Renal cortex interstitium (tissue), 11 donors: ENCODE data around the gene MACROD1. TPM values are rescaled to one million over a fixed set of nuclear protein-coding genes. Genes with fewer than 3 reads are reported as not detected.

Experiments
- DNase-seq, 11 donors: peaks; one replicate each; pipeline ENCODE4 v3.0.0-alpha.2; 2013; ENCODE audit warnings: low read depth in 9 of 11, low spot score in 4 of 11; ENCODE audit errors: extremely low read depth in 1 of 11
- polyA plus RNA-seq, 3 donors: library from polyadenylated mRNA; unstranded; fragments of 120-200 nt; gene quantifications; one replicate each; pipeline ENCODE4 v1.2.1, GENCODE V29; 2013; ENCODE audit not compliant: insufficient read length in 3 of 3

The MACROD1 gene
- polyA plus RNA-seq, 3 donors = 13.4 to 19.5 (median 17.8) TPM

- no peak for DNase-seq
These were observed 65.0 kb downstream of the MACROD1 start for GRCh38 chr11:64100782-64101353.

GRCh38 chr11:64100360-64100759 lies 65.6 kb downstream of the MACROD1 start:
- no peak for DNase-seq

- no peak for DNase-seq
These were observed 66.5 kb downstream of the MACROD1 start for GRCh38 chr11:64099436-64099835.

- DNase-seq = no peak
These were observed 67.5 kb downstream of the MACROD1 start for GRCh38 chr11:64098318-64098831.

- DNase-seq = no peak
These were observed 68.2 kb downstream of the MACROD1 start for GRCh38 chr11:64097468-64098317.

GRCh38 chr11:64096835-64097234 lies 69.1 kb downstream of the MACROD1 start:
- DNase-seq = no peak

GRCh38 chr11:64095949-64096348 lies 70.0 kb downstream of the MACROD1 start:
- DNase-seq = no peak

- no peak for DNase-seq
These were observed 70.6 kb downstream of the MACROD1 start for GRCh38 chr11:64095273-64095817.

GRCh38 chr11:64094463-64095260 lies 71.3 kb downstream of the MACROD1 start:
- DNase-seq = no peak

- DNase-seq = no peak
These were observed 72.5 kb downstream of the MACROD1 start for GRCh38 chr11:64093233-64094039.

- DNase-seq = no peak
These were observed 73.2 kb downstream of the MACROD1 start for GRCh38 chr11:64092761-64093136.

- DNase-seq = no peak
These were observed 73.7 kb downstream of the MACROD1 start for GRCh38 chr11:64092111-64092760.

- no peak for DNase-seq
These were observed 75.0 kb downstream of the MACROD1 start for GRCh38 chr11:64090806-64091516.

GRCh38 chr11:64089915-64090805 lies 75.8 kb downstream of the MACROD1 start:
- no peak for DNase-seq

- DNase-seq = no peak
These were observed 76.4 kb downstream of the MACROD1 start for GRCh38 chr11:64089493-64089892.

GRCh38 chr11:64089027-64089360 lies 76.9 kb downstream of the MACROD1 start:
- DNase-seq = no peak
